Activated naive CD4-positive, alpha-beta T cell treated with anti-CD3 and anti-CD28 coated beads for 36 hours (primary cell): ENCODE results near the gene HPCA. TPM values are rescaled to one million over a fixed set of nuclear protein-coding genes. Genes with fewer than 3 reads are reported as not detected.

Source experiments
- CTCF ChIA-PET: fragments of 350-600 bp; sonication (Branson Sonifier 250); formaldehyde crosslinking; loops from one replicate; lab custom pipeline; 2021; ENCODE audit warnings: antibody characterized with exemption; lab: Charles Lee
- DNase-seq: peaks from one replicate; pipeline ENCODE4 v3.0.0-alpha.2; 2020
- H3K27ac Mint-ChIP-seq: one replicate; pipeline ENCODE4 v1.8.0; 2021; ENCODE audit warnings: mild to moderate bottlenecking, mixed read lengths
- H3K27me3 Mint-ChIP-seq: one replicate; pipeline ENCODE4 v1.8.0; 2021; ENCODE audit warnings: low read depth, mixed read lengths
- H3K36me3 Mint-ChIP-seq: one replicate; pipeline ENCODE4 v1.8.0; 2021; ENCODE audit warnings: low read depth, mixed read lengths
- H3K4me1 Mint-ChIP-seq: one replicate; pipeline ENCODE4 v1.8.0; 2021; ENCODE audit warnings: low read depth, mixed read lengths
- H3K4me3 Mint-ChIP-seq: one replicate; pipeline ENCODE4 v1.8.0; 2021; ENCODE audit warnings: mild to moderate bottlenecking, moderate library complexity, mixed read lengths
- H3K9me3 Mint-ChIP-seq: one replicate; pipeline ENCODE4 v1.8.0; 2021; ENCODE audit warnings: mixed read lengths
- intact Hi-C: fragments of 100-400 bp; cut with micrococcal nuclease; formaldehyde crosslinking; loops from one replicate; pipeline ENCODE4 v1.15.1; 2023
- total RNA-seq, 2 experiments: library from RNA; stranded (reverse); gene quantifications; one replicate each; pipeline ENCODE4 v1.2.3, GENCODE V29; 2021

Gene HPCA
- total RNA-seq, 2 experiments from 2014 or later: not detected

GRCh38 chr1:32918179-32918578 lies 31.9 kb downstream of the HPCA start:
- Mint-ChIP-seq H3K36me3 (no peaks in the 10 kb centered on the region), H3K27me3 (peaks cover 20% of the 10 kb centered on the region), H3K4me3 (no peak overlapping the region), H3K27ac (no peak overlapping the region), H3K4me1 (peaks cover 3% of the 10 kb centered on the region), H3K9me3 (no peaks in the 10 kb centered on the region)
- no peak for DNase-seq
- CTCF ChIA-PET: interaction anchor here (0.8 to 4.0 kb wide), 2 partner anchors 14 to 138 kb away, joined by 4 to 17 read pairs; no protein-coding TSS in a partner anchor
- intact Hi-C loops: no loop called here

GRCh38 chr1:32919811-32920733 lies 33.8 kb downstream of the HPCA start:
- no peak for DNase-seq
- intact Hi-C loops: no loop called here
- Mint-ChIP-seq H3K27ac (peak overlapping the region; percentile 28), H3K4me3 (no peak overlapping the region), H3K36me3 (no peaks in the 10 kb centered on the region), H3K4me1 (peaks cover 9% of the 10 kb centered on the region), H3K27me3 (peaks cover 36% of the 10 kb centered on the region), H3K9me3 (no peaks in the 10 kb centered on the region)
- CTCF ChIA-PET: interaction anchor here (0.9 to 4.0 kb wide), 6 partner anchors 8 to 136 kb away, joined by 3 to 17 read pairs (median 4); no protein-coding TSS in a partner anchor

DNA sequence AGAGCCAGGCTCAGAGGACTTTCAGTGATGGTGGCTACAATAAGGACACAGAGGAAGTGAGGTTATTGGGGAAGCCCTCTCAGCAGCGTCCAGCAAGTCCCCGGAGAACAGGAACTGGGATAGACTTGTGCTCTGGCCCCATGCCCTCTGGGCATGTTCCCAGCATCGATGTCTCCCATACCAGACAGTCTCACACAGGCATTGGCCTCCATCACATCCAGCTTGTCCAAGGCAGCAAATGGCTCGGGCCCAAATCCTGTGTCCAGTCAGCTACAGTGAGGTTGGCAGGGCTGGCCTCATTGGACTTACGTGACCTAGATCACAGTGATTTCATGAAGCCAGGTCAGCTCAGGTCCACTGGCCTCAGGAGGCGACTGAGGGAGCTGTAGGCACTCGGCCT lies 34.5 kb downstream of the HPCA start:
- CTCF ChIA-PET: interaction anchor here (0.9 to 4.0 kb wide), 2 partner anchors 12 to 135 kb away, joined by 4 to 17 read pairs; no protein-coding TSS in a partner anchor
- intact Hi-C loops: no loop called here
- no peaks in the 10 kb centered on the region for H3K9me3 Mint-ChIP-seq
- DNase-seq: no peak
- no peak overlapping the region for H3K4me3 Mint-ChIP-seq
- no peak overlapping the region for H3K27ac Mint-ChIP-seq
- H3K27me3 Mint-ChIP-seq: peaks cover 43% of the 10 kb centered on the region
- no peaks in the 10 kb centered on the region for H3K36me3 Mint-ChIP-seq
- H3K4me1 Mint-ChIP-seq: peaks cover 17% of the 10 kb centered on the region

DNA sequence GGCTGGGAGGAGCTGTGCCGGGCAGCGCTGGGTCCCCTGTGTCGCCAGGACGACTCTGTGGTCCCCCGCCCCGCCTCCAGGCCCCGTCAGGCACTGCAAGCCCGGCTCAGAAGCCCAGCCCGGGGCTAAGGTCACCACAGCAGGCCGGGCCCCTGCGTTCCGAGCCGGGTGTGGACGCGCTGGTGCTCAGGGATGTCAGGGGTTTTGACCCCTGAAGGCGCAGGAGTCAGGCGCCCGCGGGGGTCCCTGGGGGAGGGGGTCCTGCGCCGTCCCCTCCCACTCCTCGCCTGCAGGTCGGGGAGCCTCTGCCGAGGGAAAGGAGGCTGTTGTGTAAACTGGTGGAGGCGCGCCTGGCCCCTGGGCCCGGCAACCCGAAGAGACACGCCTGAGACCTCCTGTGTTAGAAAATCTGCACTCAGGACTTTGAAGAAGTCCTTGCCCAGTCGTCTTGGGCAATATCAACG lies 38.6 kb downstream of the HPCA start:
- intact Hi-C loops: no loop called here
- Mint-ChIP-seq H3K27me3 (peaks cover 54% of the 10 kb centered on the region), H3K4me3 (peak overlapping the region; percentile 33), H3K27ac (no peak overlapping the region), H3K36me3 (no peaks in the 10 kb centered on the region), H3K9me3 (no peaks in the 10 kb centered on the region), H3K4me1 (peaks cover 19% of the 10 kb centered on the region)
- CTCF ChIA-PET: interaction anchor here (0.9 kb wide), 2 partner anchors 153 to 171 kb away, joined by 3 read pairs; no protein-coding TSS in a partner anchor
- no peak for DNase-seq

DNA sequence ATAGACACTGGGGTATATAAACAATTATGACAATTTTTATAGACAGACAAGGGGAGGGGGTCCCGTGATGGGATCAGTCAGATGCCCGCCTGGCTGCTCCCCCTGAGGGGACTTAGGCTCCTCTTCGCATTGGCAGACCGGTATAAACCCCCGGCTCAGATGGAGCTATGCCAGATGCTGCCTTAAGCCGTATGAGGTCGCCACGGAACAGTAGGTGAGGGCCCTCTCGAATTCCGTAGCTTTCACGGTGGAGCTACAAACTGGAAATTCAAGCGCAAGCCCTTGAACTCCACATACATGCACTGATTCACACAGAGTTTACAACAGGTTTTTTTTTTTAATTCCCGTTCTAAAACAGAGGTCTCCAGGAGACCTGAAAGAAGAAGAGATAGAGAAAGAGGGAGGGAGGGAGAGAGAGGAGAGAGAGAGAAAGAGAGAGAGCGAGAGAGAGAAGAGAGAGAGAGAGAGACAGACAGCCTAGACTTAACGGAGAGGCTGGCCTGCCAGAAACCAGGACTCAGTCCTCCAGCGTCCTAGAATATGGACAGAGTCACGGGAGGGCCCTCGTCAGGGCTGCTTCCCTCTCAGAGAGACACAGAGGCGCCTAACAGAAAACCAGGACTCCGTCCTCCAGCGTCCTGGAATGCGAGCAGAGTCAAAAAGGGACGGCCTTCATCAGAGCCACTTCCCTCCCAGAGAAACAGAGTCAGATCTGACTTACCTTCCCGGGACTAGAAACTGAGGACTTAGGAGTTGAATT lies 39.3 kb downstream of the HPCA start:
- intact Hi-C loops: no loop called here
- Mint-ChIP-seq H3K27me3 (peaks cover 51% of the 10 kb centered on the region), H3K36me3 (no peaks in the 10 kb centered on the region), H3K4me1 (peaks cover 16% of the 10 kb centered on the region), H3K9me3 (no peaks in the 10 kb centered on the region), H3K4me3 (peak overlapping the region; percentile 33), H3K27ac (no peak overlapping the region)
- CTCF ChIA-PET: interaction anchor here (0.6 to 0.9 kb wide), 5 partner anchors 46 to 170 kb away, joined by 3 to 4 read pairs (median 3); no protein-coding TSS in a partner anchor
- DNase-seq: peak; percentile 59

GRCh38 chr1:32926562-32926961 lies 40.3 kb downstream of the HPCA start:
- intact Hi-C loops: no loop called here
- Mint-ChIP-seq H3K4me1 (peaks cover 16% of the 10 kb centered on the region), H3K9me3 (no peaks in the 10 kb centered on the region), H3K27ac (no peak overlapping the region), H3K36me3 (no peaks in the 10 kb centered on the region), H3K27me3 (peaks cover 48% of the 10 kb centered on the region), H3K4me3 (no peak overlapping the region)
- no peak for DNase-seq
- CTCF ChIA-PET: interaction anchor here (0.6 to 1.2 kb wide), 4 partner anchors 45 to 127 kb away, joined by 3 to 4 read pairs (median 3); no protein-coding TSS in a partner anchor

GRCh38 chr1:32927441-32927840 lies 41.1 kb downstream of the HPCA start:
- Mint-ChIP-seq H3K4me1 (peaks cover 16% of the 10 kb centered on the region), H3K27ac (no peak overlapping the region), H3K4me3 (no peak overlapping the region), H3K36me3 (no peaks in the 10 kb centered on the region), H3K27me3 (peaks cover 43% of the 10 kb centered on the region), H3K9me3 (no peaks in the 10 kb centered on the region)
- CTCF ChIA-PET: no interaction called here
- DNase-seq: no peak
- intact Hi-C loops: no loop called here

GRCh38 chr1:32928285-32928684 lies 42.0 kb downstream of the HPCA start:
- no peak for DNase-seq

DNA sequence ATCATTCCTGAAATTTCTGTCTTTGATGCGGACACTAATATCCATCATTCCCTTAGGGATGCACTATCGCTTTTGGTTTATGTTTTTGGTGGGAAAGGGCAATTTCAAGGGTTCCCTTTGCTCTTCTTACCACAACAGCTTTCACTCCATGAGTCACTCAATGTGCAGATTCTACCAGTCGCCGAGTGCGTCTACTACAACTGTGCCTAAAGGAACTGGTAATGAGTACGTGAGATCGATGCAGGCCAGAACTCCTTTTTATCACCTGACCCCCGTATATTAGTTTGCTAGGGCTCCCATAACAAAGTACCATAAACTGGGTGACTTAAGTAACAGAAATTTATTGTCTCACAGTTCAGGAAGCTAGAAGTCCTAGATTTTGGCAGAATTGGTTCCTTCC lies 42.4 kb downstream of the HPCA start:
- intact Hi-C loops: no loop called here
- CTCF ChIA-PET: interaction anchor here (1.7 kb wide), 1 partner anchor 157 kb away, joined by 4 read pairs; no protein-coding TSS in a partner anchor
- Mint-ChIP-seq H3K36me3 (no peaks in the 10 kb centered on the region), H3K27me3 (peaks cover 32% of the 10 kb centered on the region), H3K27ac (no peak overlapping the region), H3K4me3 (no peak overlapping the region), H3K9me3 (no peaks in the 10 kb centered on the region), H3K4me1 (peaks cover 16% of the 10 kb centered on the region)
- DNase-seq: no peak

More at GRCh38 chr1:32928285-32928684, 42.0 kb downstream of the HPCA start:
- intact Hi-C loops: no loop called here
- Mint-ChIP-seq H3K9me3 (no peaks in the 10 kb centered on the region), H3K36me3 (no peaks in the 10 kb centered on the region), H3K4me3 (no peak overlapping the region), H3K27me3 (peaks cover 37% of the 10 kb centered on the region), H3K27ac (no peak overlapping the region), H3K4me1 (peaks cover 16% of the 10 kb centered on the region)
- CTCF ChIA-PET: interaction anchor here (0.6 to 1.7 kb wide), 2 partner anchors 9 to 158 kb away, joined by 4 read pairs; no protein-coding TSS in a partner anchor

- CTCF ChIA-PET: interaction anchor here (1.7 to 6.2 kb wide), 2 partner anchors 127 to 157 kb away, joined by 4 to 84 read pairs; no protein-coding TSS in a partner anchor
- Mint-ChIP-seq H3K36me3 (no peaks in the 10 kb centered on the region), H3K27me3 (peaks cover 26% of the 10 kb centered on the region), H3K4me3 (no peak overlapping the region), H3K27ac (no peak overlapping the region), H3K4me1 (peaks cover 15% of the 10 kb centered on the region), H3K9me3 (no peaks in the 10 kb centered on the region)
- intact Hi-C loops: no loop called here
- no peak for DNase-seq
Observed at GRCh38 chr1:32929366-32929765, 43.1 kb downstream of the HPCA start.

DNA sequence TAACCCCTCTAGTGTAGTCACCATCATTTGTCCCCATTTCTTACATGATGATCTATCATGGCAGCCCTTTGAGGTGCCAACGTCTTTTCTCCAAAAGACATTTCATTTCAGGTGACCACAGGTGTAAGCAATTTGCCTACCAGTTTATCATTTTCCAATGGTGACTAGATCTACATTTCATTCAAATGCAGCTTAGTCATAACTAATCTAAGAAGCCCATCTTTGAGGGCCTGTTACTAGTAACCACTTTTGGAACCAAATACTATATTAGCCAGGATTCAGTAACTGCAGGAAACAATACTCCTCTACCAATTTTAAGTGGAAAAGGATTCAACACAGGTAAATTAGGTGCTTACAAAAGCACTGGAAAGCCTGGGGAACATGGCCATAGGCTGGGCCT lies 45.5 kb downstream of the HPCA start:
- Mint-ChIP-seq H3K4me3 (no peak overlapping the region), H3K27ac (no peak overlapping the region), H3K9me3 (no peaks in the 10 kb centered on the region), H3K4me1 (peaks cover 1% of the 10 kb centered on the region), H3K36me3 (peaks cover 2% of the 10 kb centered on the region), H3K27me3 (peaks cover 6% of the 10 kb centered on the region)
- CTCF ChIA-PET: interaction anchor here (0.5 to 6.2 kb wide), 9 partner anchors 9 to 196 kb away, joined by 3 to 84 read pairs (median 5); no protein-coding TSS in a partner anchor
- intact Hi-C loops: no loop called here
- no peak for DNase-seq
